Stimulated activated CD8-positive, alpha-beta memory T cell treated with anti-CD3 and anti-CD28 coated beads, Interleukin-15, amount 100 ng/mL, for 24 hours (primary cell): Measurements from ENCODE around the gene LPCAT3.

Experiments
- DNase-seq: peaks from one replicate; pipeline ENCODE4 v3.0.0-alpha.2; 2020; ENCODE audit warnings: low read depth

LPCAT3 gene

GRCh38 chr12:6998715-6999451, 19.4 kb downstream of the LPCAT3 start:
- DNase-seq, result no peak

- no peak for DNase-seq
These were observed 22.2 kb downstream of the LPCAT3 start for GRCh38 chr12:6996040-6996441.

- DNase-seq, result no peak
These were observed 30.2 kb downstream of the LPCAT3 start for GRCh38 chr12:6987956-6988553.

GRCh38 chr12:6982532-6982931, 35.7 kb downstream of the LPCAT3 start:
- no peak for DNase-seq

GRCh38 chr12:6981152-6982052, 36.9 kb downstream of the LPCAT3 start:
- DNase-seq, result no peak

DNA sequence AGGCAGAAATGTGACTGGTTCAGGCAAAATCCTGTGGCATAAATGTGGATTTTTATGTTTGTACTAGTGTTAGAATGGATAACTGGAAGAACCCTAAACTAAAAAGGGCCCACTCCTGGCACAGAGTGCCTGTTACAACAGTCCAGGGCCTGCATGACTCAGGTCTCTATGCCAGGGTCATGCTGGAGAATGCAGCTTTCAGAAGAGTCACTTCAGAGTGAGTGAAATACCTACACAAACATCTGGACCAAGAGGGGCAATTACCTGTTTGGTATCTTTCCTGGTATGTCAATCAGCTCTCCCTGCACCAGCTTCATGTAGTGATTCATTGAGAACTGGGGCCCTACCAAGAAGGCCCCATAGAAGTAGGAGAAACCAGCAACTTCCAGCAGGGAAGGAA, 37.5 kb downstream of the LPCAT3 start:
- no peak for DNase-seq

DNA sequence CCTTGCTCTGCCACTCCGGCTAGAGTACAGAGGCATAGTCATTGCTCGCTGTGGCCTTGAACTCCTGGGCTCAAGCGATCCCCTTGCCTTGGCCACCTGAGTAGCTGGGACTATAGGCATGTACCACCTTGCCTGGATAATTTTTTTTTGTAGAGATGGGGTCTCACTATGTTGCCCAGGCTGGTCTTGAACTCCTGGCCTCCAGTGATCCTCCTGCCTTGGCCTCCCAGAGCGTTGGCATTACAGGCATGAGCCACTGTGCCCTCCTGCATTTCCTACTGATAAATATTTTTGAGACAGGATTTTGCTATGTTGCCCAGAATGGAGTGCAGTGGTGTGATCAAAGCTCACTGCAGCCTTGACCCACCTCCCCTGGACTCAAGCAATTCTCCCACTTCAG, 38.2 kb downstream of the LPCAT3 start:
- DNase-seq, result no peak

DNA sequence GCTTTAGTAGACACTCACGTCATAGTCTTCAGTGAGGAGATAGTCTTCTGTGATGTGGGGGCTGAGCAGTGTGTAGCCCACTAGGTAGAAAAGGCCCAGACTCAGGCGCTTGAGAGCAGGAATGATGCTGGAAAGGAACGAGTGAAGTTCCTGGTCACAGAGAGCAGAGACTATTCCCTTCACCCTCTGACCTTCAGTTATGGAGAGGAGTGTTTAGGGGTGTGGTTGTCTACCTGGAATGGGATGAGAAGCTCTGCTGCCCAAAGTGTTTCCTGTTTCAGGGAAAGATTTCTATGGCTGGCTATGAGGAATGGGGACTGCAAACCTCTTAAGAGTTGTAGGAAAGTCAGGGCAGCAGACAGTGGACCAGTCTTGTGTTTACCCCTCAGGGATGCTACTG, 38.8 kb downstream of the LPCAT3 start:
- DNase-seq, result no peak

DNA sequence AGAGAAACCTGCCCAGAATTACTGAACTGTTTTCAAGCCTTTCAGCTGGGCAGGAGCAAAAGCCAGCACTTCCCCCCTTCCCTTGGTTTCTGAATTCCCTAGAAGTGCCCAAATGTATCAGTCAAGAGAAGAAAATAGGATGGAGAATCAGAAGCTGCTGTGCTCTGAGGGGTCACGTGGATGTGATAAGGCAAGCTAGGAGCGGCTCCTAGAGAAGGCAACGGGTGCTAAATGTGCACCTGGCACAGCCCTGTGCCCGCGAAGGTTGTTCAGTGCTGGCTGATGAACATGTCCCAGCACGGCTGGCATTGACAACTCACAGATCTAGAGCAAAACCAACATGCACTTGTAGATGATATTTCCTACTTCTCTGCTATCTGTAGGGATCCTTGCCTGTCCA, 39.3 kb downstream of the LPCAT3 start:
- DNase-seq, result no peak

- DNase-seq, result no peak
These were observed 39.7 kb downstream of the LPCAT3 start for GRCh38 chr12:6978611-6979011.

GRCh38 chr12:6978188-6978587, 40.1 kb downstream of the LPCAT3 start:
- no peak for DNase-seq

- no peak for DNase-seq
These were observed 40.6 kb downstream of the LPCAT3 start for GRCh38 chr12:6977653-6978052.

DNA sequence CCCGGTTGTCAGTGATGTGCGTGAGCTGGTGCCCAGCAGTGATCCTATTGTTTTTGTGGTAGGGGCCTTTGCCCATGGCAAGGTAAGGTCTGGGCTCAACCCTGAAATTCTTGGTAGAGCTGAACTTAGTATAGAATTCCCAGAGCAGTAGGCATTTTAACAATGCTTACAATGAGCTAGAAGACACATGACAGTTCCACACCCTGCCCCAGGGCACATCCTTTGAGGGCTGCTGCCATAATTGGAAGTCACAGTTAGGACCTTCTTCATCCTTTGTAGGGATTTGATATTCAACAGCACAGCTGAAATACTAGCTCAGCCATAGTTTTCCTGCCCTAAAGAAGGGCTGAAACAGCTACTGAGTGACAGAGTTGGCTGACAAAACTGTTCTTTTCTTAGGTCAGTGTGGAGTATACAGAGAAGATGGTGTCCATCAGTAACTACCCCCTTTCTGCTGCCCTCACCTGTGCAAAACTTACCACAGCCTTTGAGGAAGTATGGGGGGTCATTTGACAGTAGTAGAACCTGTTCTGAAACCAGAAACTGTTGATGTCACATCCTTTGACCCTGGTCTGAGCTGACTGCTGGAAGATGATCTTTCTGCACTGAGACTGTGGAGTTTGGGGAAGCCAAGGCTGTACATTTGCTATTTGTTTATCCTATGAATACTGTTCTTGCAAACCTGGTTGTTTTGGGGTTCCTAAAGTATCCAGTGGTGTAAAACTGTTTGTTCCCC, 42.8 kb downstream of the LPCAT3 start:
- DNase-seq, result no peak

GRCh38 chr12:6974180-6974579, 44.1 kb downstream of the LPCAT3 start:
- no peak for DNase-seq

- DNase-seq, result no peak
These were observed 48.2 kb downstream of the LPCAT3 start for GRCh38 chr12:6970096-6970527.

- no peak for DNase-seq
These were observed 49.9 kb downstream of the LPCAT3 start for GRCh38 chr12:6968426-6968825.

DNA sequence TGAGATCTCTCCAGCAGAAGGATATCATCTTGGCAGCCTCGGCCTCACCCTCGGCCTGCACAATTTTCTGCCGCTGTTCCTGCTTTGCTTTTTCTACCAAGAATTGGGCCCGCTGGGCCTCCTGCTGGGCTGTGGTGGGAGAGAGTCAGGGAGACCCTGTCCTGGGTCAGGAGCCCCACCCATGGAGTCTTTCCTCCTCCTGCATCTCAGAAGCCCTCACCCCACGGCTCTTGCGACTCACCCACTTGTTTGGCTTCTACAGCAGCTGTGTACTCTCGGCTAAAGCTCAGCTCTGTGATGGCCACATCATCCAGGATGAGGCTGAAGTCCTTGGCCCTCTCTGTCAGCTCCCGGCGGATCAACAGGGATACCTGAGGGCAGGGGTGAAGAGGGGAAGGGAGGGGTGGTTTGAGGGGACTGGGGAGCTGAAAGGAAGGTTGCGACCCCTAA, 50.6 kb downstream of the LPCAT3 start:
- DNase-seq, result no peak

GRCh38 chr12:6966351-6966750, 51.9 kb downstream of the LPCAT3 start:
- no peak for DNase-seq

GRCh38 chr12:6965714-6966113, 52.6 kb downstream of the LPCAT3 start:
- DNase-seq, result no peak

- DNase-seq, result peak; percentile 74
These were observed 53.1 kb downstream of the LPCAT3 start for GRCh38 chr12:6965026-6965661.

DNA sequence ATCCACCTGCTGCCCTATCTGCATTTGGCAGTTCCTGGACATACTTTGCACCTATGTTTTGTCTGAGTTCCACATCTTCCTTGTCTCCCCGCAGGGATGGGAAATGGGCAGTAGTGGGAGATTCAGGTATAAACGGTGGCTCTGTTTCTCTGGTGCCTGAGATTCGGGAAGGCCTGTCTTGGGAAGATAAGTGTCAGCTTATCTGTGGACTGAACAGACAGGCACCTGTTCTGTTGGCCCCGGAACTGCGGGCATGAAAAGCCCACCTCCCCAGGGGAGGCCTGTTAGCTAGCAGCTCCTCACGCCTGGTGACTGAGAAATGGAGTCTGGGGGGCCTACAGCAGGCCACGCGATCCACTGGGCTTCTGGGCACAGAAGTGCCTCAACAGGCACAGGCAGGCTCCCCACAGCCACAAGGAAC, 53.7 kb downstream of the LPCAT3 start:
- no peak for DNase-seq
